ENCODE measurements around the gene REEP1. TPM values are rescaled to one million over a fixed set of nuclear protein-coding genes. Genes with fewer than 3 reads are reported as not detected.
A peak's percentile ranks its signal among the peaks of the same experiment; 100 is the strongest.

Gene REEP1, protein sequence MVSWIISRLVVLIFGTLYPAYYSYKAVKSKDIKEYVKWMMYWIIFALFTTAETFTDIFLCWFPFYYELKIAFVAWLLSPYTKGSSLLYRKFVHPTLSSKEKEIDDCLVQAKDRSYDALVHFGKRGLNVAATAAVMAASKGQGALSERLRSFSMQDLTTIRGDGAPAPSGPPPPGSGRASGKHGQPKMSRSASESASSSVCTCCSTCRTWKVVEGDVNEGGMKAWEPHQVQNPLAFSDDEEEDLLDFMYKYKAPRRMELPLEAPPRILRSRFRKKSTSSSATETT
- 1 to 10 TPM; 1.9 to 7.6 (median 4.0) TPM for total RNA-seq
- 1 to 10 TPM in 2 of 3 donors, under 1 TPM in 1; 0.57 to 1.5 (median 1.1) TPM for polyA plus RNA-seq
- long read RNA-seq, donor 1, partial matches to known transcripts, result 0 of 2 reads
- long read RNA-seq, donor 1, other reads (novel, unspliced or antisense), result 0 of 2 reads
- long read RNA-seq, donor 2, result 0 reads

DNA sequence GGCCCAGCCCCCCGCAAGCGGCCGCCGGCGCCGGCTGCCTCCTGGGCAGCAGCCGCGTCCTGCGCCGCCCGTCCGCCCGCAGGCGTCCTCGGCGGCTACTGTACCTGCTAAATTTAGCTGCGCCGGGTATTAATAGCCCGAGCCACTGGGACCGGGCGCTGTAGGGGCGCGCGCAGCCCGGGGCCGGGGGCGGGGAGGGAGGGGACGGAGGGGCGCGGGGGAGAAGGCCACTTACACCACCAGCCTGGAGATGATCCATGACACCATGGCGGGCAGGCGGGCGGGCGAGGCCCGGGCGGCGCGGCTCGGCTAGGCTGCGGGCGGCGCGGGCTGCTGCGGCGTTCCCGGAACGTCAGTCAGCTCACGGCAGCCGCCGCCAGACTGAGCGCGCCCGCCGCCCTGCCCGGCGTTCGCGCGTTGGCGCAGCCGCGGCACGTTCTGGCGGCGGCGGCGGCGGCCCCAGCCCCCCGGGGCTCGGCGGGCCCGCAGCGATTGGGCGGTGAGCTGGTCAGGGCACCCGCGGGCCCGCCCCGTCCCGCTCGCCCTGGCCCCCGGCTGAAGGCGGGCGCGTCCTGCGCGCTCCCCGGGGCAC is at the start of gene REEP1:
TSS of gene REEP1 (minus strand) at position 383 of the 592 bp plus-strand sequence. CDS start at position 267, 116 bp downstream.
- Histone ChIP-seq H3K27ac (no peak within 1 kb of the TSS), H3K36me3 (no peaks in the 10 kb centered on the region), H3K27me3 (replicated peaks in 1 of 7) (peaks cover 0 to 74% (median 39%) of the 10 kb centered on the region in 7 donors), H3K4me1 (peaks cover 0 to 26% (median 19%) of the 10 kb centered on the region in 6 donors), H3K9me3 (peaks cover 0 to 23% (median 18%) of the 10 kb centered on the region in 8 donors), H3K4me3 (peak within 1 kb of the TSS; percentile 33 to 76 (median 50))
- DNase-seq, result no peak
- TF ChIP-seq, protein P1, sequence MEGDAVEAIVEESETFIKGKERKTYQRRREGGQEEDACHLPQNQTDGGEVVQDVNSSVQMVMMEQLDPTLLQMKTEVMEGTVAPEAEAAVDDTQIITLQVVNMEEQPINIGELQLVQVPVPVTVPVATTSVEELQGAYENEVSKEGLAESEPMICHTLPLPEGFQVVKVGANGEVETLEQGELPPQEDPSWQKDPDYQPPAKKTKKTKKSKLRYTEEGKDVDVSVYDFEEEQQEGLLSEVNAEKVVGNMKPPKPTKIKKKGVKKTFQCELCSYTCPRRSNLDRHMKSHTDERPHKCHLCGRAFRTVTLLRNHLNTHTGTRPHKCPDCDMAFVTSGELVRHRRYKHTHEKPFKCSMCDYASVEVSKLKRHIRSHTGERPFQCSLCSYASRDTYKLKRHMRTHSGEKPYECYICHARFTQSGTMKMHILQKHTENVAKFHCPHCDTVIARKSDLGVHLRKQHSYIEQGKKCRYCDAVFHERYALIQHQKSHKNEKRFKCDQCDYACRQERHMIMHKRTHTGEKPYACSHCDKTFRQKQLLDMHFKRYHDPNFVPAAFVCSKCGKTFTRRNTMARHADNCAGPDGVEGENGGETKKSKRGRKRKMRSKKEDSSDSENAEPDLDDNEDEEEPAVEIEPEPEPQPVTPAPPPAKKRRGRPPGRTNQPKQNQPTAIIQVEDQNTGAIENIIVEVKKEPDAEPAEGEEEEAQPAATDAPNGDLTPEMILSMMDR (IDR thresholded peaks at IDR 0.05 in 8 of 11, conservative IDR thresholded peaks at IDR 0.05 in 3 of 11), result no peak
- no peak for TF ChIP-seq POLR2A (IDR thresholded peaks at IDR 0.05)
- no peak for TF ChIP-seq POLR2AphosphoS5 (IDR thresholded peaks at IDR 0.05)
- 1% methylated on average over 33 to 87 of the region's 87 CpGs for WGBS, 5 donors
- intact Hi-C loops (cut with DNase I; ENCODE audit: low total_unique reads), result no loop called here

DNA sequence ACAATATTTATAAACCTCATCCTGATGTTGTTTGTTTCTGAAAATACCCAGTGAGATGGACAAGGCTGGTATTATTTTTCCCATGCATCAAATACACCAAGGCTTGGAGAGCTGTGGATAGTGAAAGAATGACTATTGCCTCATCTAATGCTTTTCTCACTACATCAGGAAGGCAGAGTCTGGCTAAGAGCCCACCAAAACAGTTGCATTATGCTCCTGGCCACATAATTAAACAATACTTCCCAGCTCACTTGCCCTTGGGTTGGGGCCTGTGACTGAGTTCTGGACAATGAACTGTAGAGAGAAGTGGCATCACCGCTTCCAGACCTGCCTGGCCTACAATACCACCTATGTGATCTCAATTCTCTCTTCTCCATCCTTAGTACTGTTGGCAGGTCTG is 46.4 kb upstream of the REEP1 start:
- Histone ChIP-seq H3K27me3 (replicated peaks in 1 of 7) (no peaks in the 10 kb centered on the region), H3K4me3 (no peak overlapping the region), H3K27ac (no peak overlapping the region), H3K4me1 (no peaks in the 10 kb centered on the region), H3K9me3 (no peaks in the 10 kb centered on the region), H3K36me3 (no peaks in the 10 kb centered on the region)
- TF ChIP-seq POLR2AphosphoS5 (IDR thresholded peaks at IDR 0.05) (no peak), POLR2A (IDR thresholded peaks at IDR 0.05) (no peak)
- TF ChIP-seq, protein P1 (IDR thresholded peaks at IDR 0.05 in 8 of 11, conservative IDR thresholded peaks at IDR 0.05 in 3 of 11), result no peak
- 0 to 82% (median 41%) methylated on average over 1 of the region's 1 CpG for WGBS, 5 donors
- intact Hi-C loops (cut with DNase I; ENCODE audit: low total_unique reads), result no loop called here
- no peak for DNase-seq

DNA sequence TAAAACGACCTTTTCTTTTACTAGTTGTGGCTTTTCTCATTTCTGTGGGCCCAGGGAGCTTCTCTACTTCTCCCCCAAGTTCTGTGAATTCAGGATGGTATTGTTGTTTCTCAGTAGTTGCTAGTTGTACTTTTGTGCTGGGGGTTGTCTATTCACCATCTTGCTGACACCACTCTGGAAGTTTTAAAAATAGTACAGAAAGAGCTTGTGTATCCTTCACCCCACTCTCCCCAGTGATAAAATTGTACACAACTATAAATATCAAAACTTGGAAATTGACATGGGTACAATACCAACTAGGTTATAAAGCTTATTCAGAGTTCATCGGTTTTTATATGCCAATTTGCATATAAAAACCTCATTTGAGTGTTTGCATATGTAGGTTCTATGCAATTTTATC is 45.3 kb upstream of the REEP1 start:
- DNase-seq, result no peak
- TF ChIP-seq, protein P1 (IDR thresholded peaks at IDR 0.05 in 8 of 11, conservative IDR thresholded peaks at IDR 0.05 in 3 of 11), result no peak
- TF ChIP-seq POLR2AphosphoS5 (IDR thresholded peaks at IDR 0.05), result no peak
- no peak for TF ChIP-seq POLR2A (IDR thresholded peaks at IDR 0.05)
- Histone ChIP-seq H3K36me3 (no peaks in the 10 kb centered on the region), H3K9me3 (no peaks in the 10 kb centered on the region), H3K4me3 (no peak overlapping the region), H3K27me3 (replicated peaks in 1 of 7) (no peaks in the 10 kb centered on the region), H3K27ac (no peak overlapping the region), H3K4me1 (no peaks in the 10 kb centered on the region)
- 63 to 85% (median 72%) methylated on average over 2 of the region's 2 CpGs for WGBS, 5 donors
- intact Hi-C loops (cut with DNase I; ENCODE audit: low total_unique reads), result no loop called here

DNA sequence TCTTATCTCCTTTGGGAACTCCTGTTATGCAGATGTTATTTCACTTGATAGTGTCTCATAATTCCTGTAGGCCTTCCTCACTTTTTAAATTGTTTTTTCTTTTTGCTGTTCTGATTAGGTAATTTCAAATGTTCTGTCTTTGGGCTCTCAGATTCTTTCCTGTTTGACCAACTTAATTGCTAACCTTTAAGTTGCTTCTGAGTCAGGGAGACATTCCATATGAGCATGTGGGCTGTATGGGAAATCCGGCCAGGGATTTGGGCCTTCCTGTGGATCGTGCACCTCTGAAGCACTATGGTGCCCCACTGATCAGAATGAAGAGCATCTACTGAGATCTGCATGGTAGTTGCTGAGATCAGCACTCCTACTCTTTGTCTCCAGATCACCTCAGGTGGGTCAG is 44.7 kb upstream of the REEP1 start:
- no peaks in the 10 kb centered on the region for H3K36me3 ChIP-seq
- no peaks in the 10 kb centered on the region for H3K27me3 ChIP-seq (replicated peaks in 1 of 7)
- no peaks in the 10 kb centered on the region for H3K4me1 ChIP-seq
- intact Hi-C loops (cut with DNase I; ENCODE audit: low total_unique reads), result no loop called here
- DNase-seq, result no peak
- no peaks in the 10 kb centered on the region for H3K9me3 ChIP-seq
- WGBS, 5 donors, result 90 to 97% (median 93%) methylated on average over 2 of the region's 2 CpGs
- TF ChIP-seq POLR2AphosphoS5 (IDR thresholded peaks at IDR 0.05) (no peak), POLR2A (IDR thresholded peaks at IDR 0.05) (no peak)
- TF ChIP-seq, protein P1 (IDR thresholded peaks at IDR 0.05 in 8 of 11, conservative IDR thresholded peaks at IDR 0.05 in 3 of 11), result no peak
- no peak overlapping the region for H3K4me3 ChIP-seq
- no peak overlapping the region for H3K27ac ChIP-seq
